CD4-positive, alpha-beta T cell treated with Interleukin-21 for 1 hour (primary cell): Measurements from ENCODE around the gene PIGC.
"Not testable (repeated sequence)": the region's sequence is repeated elsewhere in the genome, so short reads cannot be mapped to it uniquely, and the experiment has no call there.

Source experiments
- DNase-seq: peaks from one replicate; pipeline ENCODE4 v3.0.0-alpha.2; 2020

Gene PIGC

GRCh38 chr1:172465617-172466016 is 21.7 kb upstream of the PIGC start:
- DNase-seq = no peak

GRCh38 chr1:172460887-172461315 is 17.0 kb upstream of the PIGC start:
- DNase-seq = no peak

DNA sequence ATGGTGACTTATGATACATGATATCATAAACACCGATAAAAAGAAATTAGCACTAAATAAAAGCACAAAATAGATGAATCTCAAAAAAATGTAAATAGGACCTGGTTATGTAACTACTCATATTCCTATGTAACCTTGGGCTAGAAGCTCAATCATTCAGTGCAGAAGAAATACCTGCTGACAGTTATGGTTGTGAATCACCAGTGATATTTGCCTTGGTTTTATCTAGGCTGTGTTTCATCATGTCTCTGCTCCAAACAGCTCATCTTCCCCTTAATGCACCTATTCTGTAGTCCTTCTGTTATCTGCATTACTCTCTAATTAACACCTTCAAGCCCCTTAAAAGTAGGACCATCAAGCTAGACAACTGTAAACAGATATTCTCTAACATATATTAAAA is 16.3 kb upstream of the PIGC start:
- no peak for DNase-seq

DNA sequence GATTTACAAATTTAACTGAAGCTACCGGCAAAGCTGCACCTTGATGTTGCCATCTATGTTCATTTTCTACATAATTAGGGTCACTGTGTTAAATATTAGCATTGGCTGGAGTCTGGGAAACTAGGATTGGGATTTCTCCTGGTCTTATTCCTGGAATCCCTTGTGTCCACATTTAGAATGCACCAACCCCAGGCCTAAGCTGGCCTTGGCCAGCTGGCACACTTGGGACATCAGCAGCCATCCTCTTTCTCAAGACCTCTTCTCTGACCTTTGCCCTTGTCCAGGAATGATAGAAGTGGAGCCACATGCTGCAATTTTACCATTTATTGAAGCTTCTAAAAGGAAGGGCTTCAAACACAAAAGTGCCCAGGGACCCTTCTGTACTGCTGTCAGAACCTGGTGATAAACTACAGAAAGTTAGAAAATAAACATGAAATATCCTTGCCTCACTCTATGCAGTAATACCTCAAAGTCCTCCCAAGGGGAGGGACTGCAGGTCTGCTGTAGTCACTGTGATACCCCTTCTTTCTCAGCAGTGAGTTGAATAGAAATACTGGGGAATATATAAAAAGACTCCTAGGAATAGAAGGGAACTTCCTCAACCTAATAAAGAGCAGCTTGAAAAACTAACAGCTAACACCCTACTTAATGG is 13.7 kb upstream of the PIGC start:
- no peak for DNase-seq

DNA sequence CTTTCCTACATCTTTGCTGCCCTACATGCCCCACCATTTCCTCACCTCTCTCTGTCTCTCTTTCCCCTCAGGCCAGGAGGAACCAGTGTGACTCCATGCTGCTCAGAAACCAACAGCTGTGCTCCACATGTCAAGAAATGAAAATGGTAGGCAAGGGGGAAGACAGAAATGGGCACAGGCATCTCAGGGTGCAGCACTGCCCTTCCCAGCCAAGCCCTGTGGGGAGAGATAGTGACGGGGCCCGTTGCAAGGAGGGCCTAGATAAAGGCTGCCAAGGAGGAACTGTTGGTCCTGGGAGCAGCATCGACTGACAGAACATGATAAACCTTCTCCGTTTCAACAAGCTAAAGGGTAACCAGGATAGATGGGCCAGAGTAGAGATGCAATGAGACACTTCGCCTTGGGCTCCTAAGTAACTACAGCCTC is 12.5 kb upstream of the PIGC start:
- no peak for DNase-seq

- DNase-seq = no peak
These were observed 11.6 kb upstream of the PIGC start for GRCh38 chr1:172455451-172455850.

GRCh38 chr1:172453607-172454006 is 9.7 kb upstream of the PIGC start:
- DNase-seq = no peak

DNA sequence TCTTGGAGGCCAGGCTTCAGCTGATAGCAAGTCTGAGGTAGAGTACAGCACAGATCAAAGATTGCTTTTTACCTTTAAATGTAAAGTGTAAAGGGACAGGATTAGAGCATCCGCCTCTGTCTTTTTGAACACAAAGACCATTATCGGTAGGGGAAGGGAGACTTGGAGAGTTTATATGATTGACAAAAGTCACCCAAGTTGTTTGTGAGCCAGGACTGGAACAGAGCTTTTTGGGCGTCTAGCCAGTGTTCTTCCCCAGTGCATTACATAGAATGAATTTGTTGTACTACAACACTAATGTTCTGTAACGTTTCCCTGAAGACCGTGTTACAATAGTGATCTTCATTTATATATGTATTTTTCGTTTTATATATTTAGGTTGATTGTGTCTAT is 9.3 kb upstream of the PIGC start:
- no peak for DNase-seq

DNA sequence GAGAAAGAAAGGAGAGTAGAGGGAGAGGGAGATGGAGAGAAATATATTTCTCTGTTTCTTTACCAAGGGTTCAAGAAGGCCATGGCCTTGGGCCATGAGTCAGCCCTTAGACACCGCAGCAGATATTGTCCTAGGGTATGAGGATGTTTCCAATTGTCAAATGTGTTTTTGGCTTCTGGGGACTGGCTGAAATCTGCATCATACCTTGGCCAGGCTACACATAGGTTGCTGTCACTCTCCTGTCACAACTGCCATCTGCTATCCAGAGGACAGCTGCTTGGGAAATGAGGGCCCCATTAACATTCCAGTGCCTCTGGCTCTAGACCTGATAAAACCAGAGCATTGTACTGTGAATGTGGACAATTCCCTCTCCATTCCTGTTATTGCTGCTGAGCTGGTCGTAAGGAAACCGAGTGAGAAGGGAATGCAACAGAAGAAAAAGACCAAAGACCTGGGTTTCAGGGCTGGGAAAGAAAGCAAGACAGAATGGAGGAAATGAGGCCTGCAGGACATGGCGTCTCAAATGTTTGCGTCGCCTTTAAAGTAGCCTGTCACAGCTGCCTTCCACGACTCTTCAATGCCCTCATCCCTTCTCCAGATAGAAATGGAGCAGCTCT is 8.8 kb upstream of the PIGC start:
- no peak for DNase-seq

DNA sequence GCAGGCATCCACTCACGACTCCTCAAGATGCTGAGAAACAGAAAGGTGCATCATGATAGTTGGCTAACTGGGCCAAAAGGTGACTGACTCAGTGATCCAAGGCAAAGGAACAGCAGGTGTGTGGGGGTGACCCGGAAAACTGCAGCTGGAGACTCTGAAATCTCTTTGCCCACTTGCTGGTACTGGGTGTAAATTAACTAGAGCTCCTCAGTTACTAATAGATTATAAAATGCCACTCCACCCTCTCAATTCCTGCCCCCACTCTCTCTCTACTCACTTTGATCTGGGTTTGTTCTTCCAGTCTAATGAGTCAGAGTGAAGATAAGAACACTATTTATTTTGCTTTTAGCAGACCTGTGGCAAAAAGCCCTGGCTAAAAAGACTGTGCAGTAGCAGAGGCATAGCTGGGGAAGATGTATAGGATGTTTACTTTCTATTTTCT is 7.2 kb upstream of the PIGC start:
- DNase-seq = no peak

- no peak for DNase-seq
These were observed 6.6 kb upstream of the PIGC start for GRCh38 chr1:172450524-172450885.

DNA sequence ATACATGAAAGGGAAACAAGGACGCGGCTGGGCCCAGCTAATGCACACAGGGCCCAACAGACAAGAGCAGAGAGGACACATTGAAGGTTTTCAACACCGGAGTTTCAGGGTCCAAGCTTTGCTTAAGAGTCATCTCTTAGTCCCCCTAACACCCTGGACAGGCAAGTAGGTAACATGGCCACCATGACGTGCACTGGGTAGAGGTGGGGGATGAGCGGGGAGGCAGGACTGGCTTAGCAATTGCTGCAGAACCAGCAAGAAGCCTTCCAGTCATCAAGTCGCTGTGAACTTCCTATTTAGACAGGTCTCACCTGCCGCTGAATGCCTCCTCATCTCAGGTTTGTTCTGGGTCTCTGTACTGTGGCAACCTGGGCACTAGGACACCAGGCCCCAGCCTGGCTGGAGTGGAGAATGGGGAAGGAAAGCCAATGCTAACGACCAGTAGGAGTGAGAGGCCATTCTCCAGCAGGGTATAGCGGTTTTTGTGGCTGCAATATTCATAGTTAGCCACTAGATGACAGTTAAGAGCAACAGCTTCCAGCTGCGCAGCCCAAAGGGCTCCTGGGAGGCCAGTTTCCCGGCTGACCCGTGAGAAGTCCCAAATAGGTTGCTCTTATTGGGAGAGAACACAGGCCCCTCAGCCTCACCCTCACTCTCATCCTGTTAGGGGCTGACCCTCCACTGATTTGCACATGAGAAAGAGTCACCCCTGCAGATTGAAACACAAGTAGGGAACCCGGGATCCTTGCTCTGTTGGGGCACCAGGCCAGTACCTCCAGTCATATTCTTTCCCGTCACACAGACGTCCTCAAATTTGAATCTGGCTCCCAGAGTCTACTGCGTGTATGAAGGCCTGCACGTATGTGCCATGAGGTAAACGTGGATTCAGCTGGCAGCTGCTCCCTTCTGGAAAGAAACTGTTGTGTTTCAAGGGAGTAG is 6.0 kb upstream of the PIGC start:
- DNase-seq = peak; percentile 59

- no peak for DNase-seq
These were observed 5.2 kb upstream of the PIGC start for GRCh38 chr1:172448995-172449584.

- DNase-seq = no peak
These were observed 3.8 kb upstream of the PIGC start for GRCh38 chr1:172447641-172448040.

DNA sequence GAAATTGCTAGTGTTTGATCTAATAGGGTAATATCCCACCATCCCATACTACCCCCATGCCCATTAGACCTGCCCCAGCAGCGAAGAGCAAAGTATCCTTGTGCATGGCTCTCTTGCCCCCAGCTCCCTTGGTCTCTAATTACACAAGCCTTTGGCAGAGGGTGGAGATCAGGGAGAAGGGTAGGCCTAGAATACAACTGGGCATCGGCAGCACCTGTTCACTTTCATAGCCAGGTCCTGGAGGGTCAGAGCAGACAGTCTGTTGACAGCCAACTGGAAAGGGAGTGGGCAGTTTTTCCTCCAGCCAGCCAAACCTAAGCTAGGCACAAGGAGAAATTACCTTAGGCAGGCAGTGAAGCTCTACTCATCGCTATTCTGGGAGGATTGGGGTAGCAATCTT is 2.7 kb upstream of the PIGC start:
- DNase-seq = no peak

GRCh38 chr1:172442843-172443565 is 865 bp downstream of the PIGC start:
- no peak for DNase-seq

- no peak for DNase-seq
These were observed 1.5 kb downstream of the PIGC start for GRCh38 chr1:172442404-172442803.

- DNase-seq = not testable (repeated sequence)
These were observed 6.7 kb downstream of the PIGC start for GRCh38 chr1:172437183-172437582.

- DNase-seq = peak; percentile 33
These were observed 12.1 kb downstream of the PIGC start for GRCh38 chr1:172431721-172432192.

GRCh38 chr1:172431204-172431603 is 12.7 kb downstream of the PIGC start:
- no peak for DNase-seq

GRCh38 chr1:172430128-172430454 is 13.8 kb downstream of the PIGC start:
- no peak for DNase-seq

DNA sequence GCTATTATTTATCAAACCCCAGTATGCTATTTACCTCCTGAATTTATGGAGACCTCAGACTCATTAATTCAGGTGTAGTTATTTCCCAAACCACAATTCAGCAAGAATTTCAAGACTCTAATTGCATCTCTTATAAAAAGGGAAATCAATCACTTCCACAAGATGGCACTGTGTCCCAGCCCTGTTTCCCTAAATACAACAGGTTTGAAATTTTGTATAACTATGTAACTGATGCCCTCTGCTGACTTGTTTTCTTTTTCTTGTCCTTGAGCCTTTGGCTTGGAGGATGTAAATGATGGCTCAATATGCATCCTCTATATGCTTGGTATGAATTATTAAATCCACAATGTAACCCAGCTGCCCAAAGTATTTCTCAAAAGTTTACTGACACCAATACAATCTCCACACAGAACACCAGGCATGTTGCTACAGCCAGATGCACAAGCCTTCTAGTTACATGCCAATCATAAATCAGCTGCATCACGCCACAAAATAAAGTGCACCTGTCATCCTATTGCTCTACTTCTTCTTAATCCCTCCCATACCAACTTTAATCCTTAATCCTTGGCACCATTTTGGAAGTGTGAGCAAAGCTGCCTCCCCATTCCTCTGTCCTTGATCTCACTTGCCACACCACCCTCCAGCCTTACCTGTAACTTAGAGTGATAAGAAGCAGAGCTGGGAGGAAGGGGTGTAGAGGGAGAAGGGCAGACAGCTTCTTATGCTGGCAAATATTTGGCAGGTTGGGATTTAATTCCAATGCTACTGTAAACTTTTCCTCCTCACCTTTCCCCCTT is 14.3 kb downstream of the PIGC start:
- DNase-seq = peak; percentile 70
